Astrocyte (in vitro differentiated cells and primary cell): ENCODE measurements around the gene EYA2. TPM values are rescaled to one million over a fixed set of nuclear protein-coding genes. Genes with fewer than 3 reads are reported as not detected.

ENCODE experiments used
- DNase-seq: peaks from one replicate; pipeline ENCODE4 v3.0.0-alpha.2; 2010; ENCODE audit warnings: low read depth
- FAIRE-seq: peaks from 2 replicates; lab custom pipeline; 2011; peaks lifted over from hg19 to GRCh38; lab: Jason Lieb, UNC
- H2AFZ ChIP-seq: 2 replicates; pipeline ENCODE4 v1.6.0; 2012; ENCODE audit warnings: low read depth, low read length, inconsistent platforms
- H3K27ac ChIP-seq: 2 replicates; pipeline ENCODE4 v1.5.1; 2011; ENCODE audit warnings: low read depth, low read length, inconsistent platforms
- H3K27me3 ChIP-seq: 2 replicates; pipeline ENCODE4 v1.6.0; 2011; ENCODE audit warnings: low read length, inconsistent platforms; ENCODE audit not compliant: insufficient read depth
- H3K36me3 ChIP-seq: 2 replicates; pipeline ENCODE4 v1.5.1; 2011; ENCODE audit warnings: low read length, inconsistent platforms; ENCODE audit not compliant: insufficient read depth
- H3K4me1 ChIP-seq: 2 replicates; pipeline ENCODE4 v1.5.1; 2011; ENCODE audit warnings: low read length, inconsistent platforms; ENCODE audit not compliant: insufficient read depth
- H3K4me2 ChIP-seq: 2 replicates; pipeline ENCODE4 v1.6.0; 2012; ENCODE audit warnings: low read length, inconsistent platforms
- H3K4me3 ChIP-seq: 2 replicates; pipeline ENCODE4 v1.5.1; 2011; ENCODE audit warnings: low read depth, mild to moderate bottlenecking, low read length, inconsistent platforms; ENCODE audit not compliant: insufficient read depth
- H3K79me2 ChIP-seq: 2 replicates; pipeline ENCODE4 v1.6.0; 2012; ENCODE audit warnings: mild to moderate bottlenecking, low read length, inconsistent platforms; ENCODE audit not compliant: insufficient read depth
- H3K9ac ChIP-seq: 2 replicates; pipeline ENCODE4 v1.6.0; 2012; ENCODE audit warnings: mild to moderate bottlenecking, low read length, inconsistent platforms
- H3K9me3 ChIP-seq: 2 replicates; pipeline ENCODE4 v1.5.1; 2012; ENCODE audit warnings: low read depth, mild to moderate bottlenecking, low read length, inconsistent platforms; ENCODE audit not compliant: insufficient read depth
- H4K20me1 ChIP-seq: 2 replicates; pipeline ENCODE4 v1.6.0; 2012; ENCODE audit warnings: low read length, inconsistent platforms; ENCODE audit not compliant: insufficient read depth
- H3K27ac Mint-ChIP-seq: one replicate; pipeline ENCODE4 v1.8.0; 2021; ENCODE audit warnings: mild to moderate bottlenecking, mixed read lengths; ENCODE audit not compliant: unreplicated experiment
- H3K27me3 Mint-ChIP-seq: one replicate; pipeline ENCODE4 v1.8.0; 2021; ENCODE audit warnings: low read depth, mixed read lengths; ENCODE audit not compliant: unreplicated experiment
- H3K36me3 Mint-ChIP-seq: one replicate; pipeline ENCODE4 v1.8.0; 2021; ENCODE audit warnings: low read depth, mixed read lengths; ENCODE audit not compliant: unreplicated experiment
- H3K4me1 Mint-ChIP-seq: one replicate; pipeline ENCODE4 v1.8.0; 2021; ENCODE audit warnings: low read depth, mixed read lengths; ENCODE audit not compliant: unreplicated experiment
- H3K4me3 Mint-ChIP-seq: one replicate; pipeline ENCODE4 v1.8.0; 2021; ENCODE audit warnings: mild to moderate bottlenecking, moderate library complexity, mixed read lengths; ENCODE audit not compliant: unreplicated experiment
- H3K9me3 Mint-ChIP-seq: one replicate; pipeline ENCODE4 v1.8.0; 2021; ENCODE audit warnings: mild to moderate bottlenecking, mixed read lengths; ENCODE audit not compliant: unreplicated experiment
- EZH2 ChIP-seq: IDR thresholded peaks from 2 replicates; pipeline ENCODE4 v1.6.1; 2012; ENCODE audit warnings: mild to moderate bottlenecking, low read length, inconsistent platforms; ENCODE audit not compliant: insufficient read depth
- total RNA-seq: library from RNA; stranded (reverse); gene quantifications from 2 replicates; pipeline ENCODE4 v1.2.1, GENCODE V29; 2021
- TF ChIP-seq, protein P1 (sequence below): IDR thresholded peaks from 2 replicates; pipeline ENCODE4 v1.5.1; 2011; ENCODE audit warnings: low read depth, mild to moderate bottlenecking, inconsistent platforms, low read length, moderate library complexity; ENCODE audit not compliant: insufficient read depth

Gene EYA2
- total RNA-seq, 1 donor from 2014 or later, result 1.5 TPM

DNA sequence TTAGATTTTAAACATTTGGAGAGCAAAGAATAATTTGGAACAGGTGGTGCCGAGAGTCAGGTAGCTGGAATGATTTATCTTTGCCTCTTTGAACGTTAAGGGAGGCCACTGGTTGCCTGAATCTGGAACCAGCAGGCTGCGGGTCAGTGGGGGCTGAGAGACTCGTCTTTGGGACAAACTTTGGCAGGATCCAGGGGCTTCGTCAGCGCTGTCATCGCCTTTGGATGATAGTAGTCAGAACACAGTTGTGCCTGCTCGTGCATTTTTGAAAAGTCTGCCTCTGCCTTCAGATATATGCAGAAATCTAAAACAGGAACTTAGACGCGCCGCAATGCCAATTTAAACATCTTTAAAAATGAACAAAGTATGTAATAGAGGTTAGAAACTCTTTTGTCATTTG lies 5.0 kb downstream of the EYA2 start:
- no peak overlapping the region for H3K4me3 Mint-ChIP-seq
- Histone ChIP-seq H3K9ac (no peak overlapping the region), H3K27me3 (peaks cover 74% of the 10 kb centered on the region), H4K20me1 (no peaks in the 10 kb centered on the region), H3K4me2 (no peak overlapping the region), H3K4me3 (no peak overlapping the region), H2AFZ (no peak overlapping the region), H3K36me3 (no peaks in the 10 kb centered on the region), H3K4me1 (peaks cover 3% of the 10 kb centered on the region), H3K9me3 (no peaks in the 10 kb centered on the region), H3K27ac (no peak overlapping the region), H3K79me2 (no peaks in the 10 kb centered on the region)
- H3K27me3 Mint-ChIP-seq, result peaks cover 40% of the 10 kb centered on the region
- TF ChIP-seq, protein P1, sequence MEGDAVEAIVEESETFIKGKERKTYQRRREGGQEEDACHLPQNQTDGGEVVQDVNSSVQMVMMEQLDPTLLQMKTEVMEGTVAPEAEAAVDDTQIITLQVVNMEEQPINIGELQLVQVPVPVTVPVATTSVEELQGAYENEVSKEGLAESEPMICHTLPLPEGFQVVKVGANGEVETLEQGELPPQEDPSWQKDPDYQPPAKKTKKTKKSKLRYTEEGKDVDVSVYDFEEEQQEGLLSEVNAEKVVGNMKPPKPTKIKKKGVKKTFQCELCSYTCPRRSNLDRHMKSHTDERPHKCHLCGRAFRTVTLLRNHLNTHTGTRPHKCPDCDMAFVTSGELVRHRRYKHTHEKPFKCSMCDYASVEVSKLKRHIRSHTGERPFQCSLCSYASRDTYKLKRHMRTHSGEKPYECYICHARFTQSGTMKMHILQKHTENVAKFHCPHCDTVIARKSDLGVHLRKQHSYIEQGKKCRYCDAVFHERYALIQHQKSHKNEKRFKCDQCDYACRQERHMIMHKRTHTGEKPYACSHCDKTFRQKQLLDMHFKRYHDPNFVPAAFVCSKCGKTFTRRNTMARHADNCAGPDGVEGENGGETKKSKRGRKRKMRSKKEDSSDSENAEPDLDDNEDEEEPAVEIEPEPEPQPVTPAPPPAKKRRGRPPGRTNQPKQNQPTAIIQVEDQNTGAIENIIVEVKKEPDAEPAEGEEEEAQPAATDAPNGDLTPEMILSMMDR, result no peak
- no peak for TF ChIP-seq EZH2
- no peak for FAIRE-seq
- DNase-seq, result no peak
- no peak overlapping the region for H3K27ac Mint-ChIP-seq
- no peaks in the 10 kb centered on the region for H3K9me3 Mint-ChIP-seq
- H3K36me3 Mint-ChIP-seq, result no peaks in the 10 kb centered on the region
- peaks cover 6% of the 10 kb centered on the region for H3K4me1 Mint-ChIP-seq

DNA sequence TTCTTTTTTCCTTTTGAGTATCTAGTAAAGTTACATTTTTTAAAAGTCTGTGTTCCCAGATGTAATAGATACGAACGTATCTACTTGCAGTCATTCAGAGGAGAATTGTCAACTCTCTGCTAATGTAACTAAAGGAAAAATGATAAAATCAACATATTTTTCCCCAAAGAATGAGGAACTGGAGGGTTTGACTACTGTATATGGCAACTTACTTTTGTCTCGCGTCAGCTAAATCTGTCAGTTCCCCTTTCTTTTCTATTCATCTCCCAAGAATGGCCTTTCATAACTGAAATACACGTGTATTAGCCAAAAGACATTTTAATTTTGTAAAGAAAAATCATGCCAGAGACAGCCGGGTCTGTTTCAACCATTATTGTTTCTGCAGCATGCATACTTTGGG lies 5.4 kb downstream of the EYA2 start:
- peaks cover 43% of the 10 kb centered on the region for H3K27me3 Mint-ChIP-seq
- FAIRE-seq, result no peak
- H3K4me3 Mint-ChIP-seq, result no peak overlapping the region
- H2AFZ ChIP-seq, result no peak overlapping the region
- no peak overlapping the region for H3K4me3 ChIP-seq
- H3K4me2 ChIP-seq, result no peak overlapping the region
- H4K20me1 ChIP-seq, result no peaks in the 10 kb centered on the region
- no peaks in the 10 kb centered on the region for H3K36me3 ChIP-seq
- TF ChIP-seq, protein P1, result no peak
- TF ChIP-seq EZH2, result no peak
- peaks cover 3% of the 10 kb centered on the region for H3K4me1 ChIP-seq
- DNase-seq, result no peak
- peaks cover 6% of the 10 kb centered on the region for H3K4me1 Mint-ChIP-seq
- no peak overlapping the region for H3K27ac ChIP-seq
- H3K9ac ChIP-seq, result no peak overlapping the region
- no peaks in the 10 kb centered on the region for H3K36me3 Mint-ChIP-seq
- H3K9me3 ChIP-seq, result no peaks in the 10 kb centered on the region
- H3K79me2 ChIP-seq, result no peaks in the 10 kb centered on the region
- H3K27me3 ChIP-seq, result peaks cover 71% of the 10 kb centered on the region
- H3K27ac Mint-ChIP-seq, result no peak overlapping the region
- H3K9me3 Mint-ChIP-seq, result no peaks in the 10 kb centered on the region

DNA sequence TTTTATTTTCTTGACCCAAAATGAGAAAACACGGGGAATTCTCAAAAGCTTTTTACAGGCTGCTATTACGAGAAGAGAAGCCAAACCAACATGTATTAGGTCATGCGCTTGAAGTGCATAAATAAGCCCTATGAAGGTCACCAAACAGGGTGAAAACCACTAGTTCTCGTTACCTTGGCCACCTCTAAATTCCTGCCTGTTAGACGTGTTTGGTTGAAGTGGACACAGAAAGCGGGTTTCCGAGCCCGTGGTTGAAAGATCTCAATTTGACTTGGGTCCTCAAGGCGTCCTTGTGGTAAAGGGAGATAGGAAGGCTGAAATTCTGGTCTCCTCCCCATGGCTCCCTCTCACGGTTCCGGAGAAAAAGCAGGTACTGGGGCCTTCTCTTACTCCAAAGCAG lies 6.2 kb downstream of the EYA2 start:
- Histone ChIP-seq H3K79me2 (no peaks in the 10 kb centered on the region), H3K4me1 (no peaks in the 10 kb centered on the region), H3K4me3 (no peak overlapping the region), H3K9me3 (no peaks in the 10 kb centered on the region), H4K20me1 (no peaks in the 10 kb centered on the region), H2AFZ (no peak overlapping the region), H3K27me3 (peaks cover 67% of the 10 kb centered on the region), H3K27ac (no peak overlapping the region), H3K9ac (no peak overlapping the region), H3K4me2 (no peak overlapping the region), H3K36me3 (no peaks in the 10 kb centered on the region)
- H3K4me3 Mint-ChIP-seq, result no peak overlapping the region
- no peaks in the 10 kb centered on the region for H3K9me3 Mint-ChIP-seq
- no peaks in the 10 kb centered on the region for H3K36me3 Mint-ChIP-seq
- DNase-seq (no peak), FAIRE-seq (no peak)
- peaks cover 39% of the 10 kb centered on the region for H3K27me3 Mint-ChIP-seq
- peaks cover 6% of the 10 kb centered on the region for H3K4me1 Mint-ChIP-seq
- H3K27ac Mint-ChIP-seq, result no peak overlapping the region
- TF ChIP-seq EZH2, result no peak
- TF ChIP-seq, protein P1, result no peak
